ENCODE results near the gene DNLZ.

DNA sequence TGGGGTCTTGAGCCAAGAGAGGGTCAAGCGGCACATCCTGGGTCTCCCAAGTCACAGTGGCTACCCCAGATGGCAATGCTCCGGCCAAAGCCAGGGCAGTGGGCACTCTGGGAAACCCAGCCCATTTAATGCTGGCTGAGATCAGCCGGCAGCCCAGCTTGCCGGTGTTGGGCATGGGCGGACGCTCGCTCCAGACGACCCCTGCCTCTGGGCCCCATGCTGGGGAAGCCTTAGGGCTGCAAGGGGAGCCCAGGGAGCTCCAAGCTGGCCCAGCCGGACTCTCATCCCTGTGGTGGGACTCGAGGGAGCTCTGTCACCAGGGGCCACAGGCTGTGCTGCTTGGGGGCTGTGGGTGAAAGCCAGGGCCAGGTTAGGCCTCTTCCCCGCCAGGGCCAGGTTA is 15.9 kb upstream of the DNLZ start:
- TF ChIP-seq, protein P1, sequence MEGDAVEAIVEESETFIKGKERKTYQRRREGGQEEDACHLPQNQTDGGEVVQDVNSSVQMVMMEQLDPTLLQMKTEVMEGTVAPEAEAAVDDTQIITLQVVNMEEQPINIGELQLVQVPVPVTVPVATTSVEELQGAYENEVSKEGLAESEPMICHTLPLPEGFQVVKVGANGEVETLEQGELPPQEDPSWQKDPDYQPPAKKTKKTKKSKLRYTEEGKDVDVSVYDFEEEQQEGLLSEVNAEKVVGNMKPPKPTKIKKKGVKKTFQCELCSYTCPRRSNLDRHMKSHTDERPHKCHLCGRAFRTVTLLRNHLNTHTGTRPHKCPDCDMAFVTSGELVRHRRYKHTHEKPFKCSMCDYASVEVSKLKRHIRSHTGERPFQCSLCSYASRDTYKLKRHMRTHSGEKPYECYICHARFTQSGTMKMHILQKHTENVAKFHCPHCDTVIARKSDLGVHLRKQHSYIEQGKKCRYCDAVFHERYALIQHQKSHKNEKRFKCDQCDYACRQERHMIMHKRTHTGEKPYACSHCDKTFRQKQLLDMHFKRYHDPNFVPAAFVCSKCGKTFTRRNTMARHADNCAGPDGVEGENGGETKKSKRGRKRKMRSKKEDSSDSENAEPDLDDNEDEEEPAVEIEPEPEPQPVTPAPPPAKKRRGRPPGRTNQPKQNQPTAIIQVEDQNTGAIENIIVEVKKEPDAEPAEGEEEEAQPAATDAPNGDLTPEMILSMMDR (IDR thresholded peaks at IDR 0.05) = no peak
- no peak for TF ChIP-seq POLR2A (IDR thresholded peaks at IDR 0.05)

Data from adrenal gland (tissue), 5 donors.